HTERT RPE-1 (cell line): ENCODE results near the gene FRYL.

Experiments used
- in situ Hi-C: fragments of 300-500 bp; cut with MboI; formaldehyde crosslinking; loops from 4 replicates; pipeline ENCODE4 v1.14.3; 2020; ENCODE audit warnings: low sequenced_read_pairs

FRYL gene

DNA sequence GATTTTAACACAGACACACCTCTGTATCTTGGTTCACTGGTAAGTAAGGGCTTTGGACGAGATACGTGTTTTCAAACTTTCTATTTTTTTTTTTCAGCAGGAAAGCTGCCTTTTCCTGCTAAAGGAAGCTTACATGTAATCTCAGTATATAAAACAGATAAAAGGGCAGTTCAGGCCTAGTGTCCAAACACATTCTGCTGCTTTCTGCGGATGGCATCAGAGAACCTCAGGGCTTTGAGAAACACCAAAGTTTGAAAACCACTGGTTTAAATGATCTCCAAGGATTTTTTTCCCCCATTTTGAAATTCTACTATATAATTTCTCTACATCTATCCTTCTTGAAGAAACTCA is 214.1 kb downstream of the FRYL start:
- in situ Hi-C loops: no loop called here

DNA sequence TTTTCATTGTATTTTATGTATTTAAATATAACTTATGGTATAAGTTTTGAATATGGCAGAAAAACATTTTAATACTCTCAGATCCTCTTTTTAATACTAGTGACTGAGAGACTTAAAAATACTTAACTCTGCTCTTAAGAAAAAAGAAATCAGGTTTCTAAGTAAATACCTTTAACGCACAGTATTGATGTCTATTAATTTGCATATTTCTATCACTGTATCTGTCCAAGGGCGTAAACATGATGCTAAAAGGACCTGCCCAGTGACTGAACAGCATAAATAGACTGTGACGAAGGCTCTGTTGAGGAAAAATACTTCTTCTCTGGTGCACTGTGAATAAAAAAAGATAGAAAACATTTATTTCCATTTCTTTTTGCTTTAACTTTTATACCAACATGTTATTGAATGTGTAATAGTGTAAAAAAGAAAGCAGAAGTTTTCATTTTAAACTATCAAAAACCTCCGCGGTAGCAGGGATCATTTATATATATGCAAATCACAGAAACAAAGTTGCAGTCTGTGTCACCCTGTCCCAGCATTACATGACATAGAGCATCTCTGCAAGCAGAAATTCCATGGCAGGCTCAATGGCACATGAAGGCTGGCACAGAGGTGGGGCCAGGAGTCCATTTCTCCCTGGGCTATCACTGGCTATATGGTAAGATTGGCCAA is 214.6 kb downstream of the FRYL start:
- in situ Hi-C loops: no loop called here

DNA sequence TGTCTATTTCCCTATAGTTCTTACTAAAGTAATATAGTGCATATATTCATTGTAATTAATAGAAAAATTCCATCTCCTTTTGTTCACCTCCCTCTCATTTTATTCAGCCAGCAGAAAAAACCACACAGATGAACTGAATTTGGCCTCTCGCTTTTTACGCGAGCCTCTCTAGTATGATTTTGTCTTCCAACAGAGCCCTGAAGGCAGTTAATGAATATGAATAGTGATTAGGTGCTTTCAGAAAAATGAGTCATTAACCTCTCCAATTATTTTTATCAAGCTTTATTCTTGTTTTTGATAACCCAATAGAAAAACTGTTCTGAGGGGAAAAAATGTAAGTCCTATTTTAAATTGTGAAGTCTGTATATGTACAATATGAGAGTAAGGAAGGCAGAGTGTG is 215.9 kb downstream of the FRYL start:
- in situ Hi-C loops: no loop called here

DNA sequence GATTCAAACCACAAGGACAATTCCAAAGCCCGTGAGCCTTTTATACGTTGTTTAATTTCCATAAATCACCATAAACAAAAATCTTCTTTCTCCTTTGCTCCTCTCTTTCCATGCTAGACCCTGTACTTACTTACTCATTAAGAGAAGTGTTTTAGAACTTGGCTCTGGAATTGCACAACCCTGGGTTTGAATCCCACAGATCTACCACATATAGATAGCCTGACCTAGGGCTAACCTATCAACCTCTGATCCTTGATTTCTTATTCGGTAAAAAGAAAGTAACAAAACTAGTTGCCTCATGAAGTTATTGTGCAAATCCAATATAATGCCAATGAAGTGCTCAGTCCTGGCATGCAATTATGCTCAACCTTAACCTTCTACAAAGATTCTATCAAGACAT is 221.3 kb downstream of the FRYL start:
- in situ Hi-C loops: no loop called here

DNA sequence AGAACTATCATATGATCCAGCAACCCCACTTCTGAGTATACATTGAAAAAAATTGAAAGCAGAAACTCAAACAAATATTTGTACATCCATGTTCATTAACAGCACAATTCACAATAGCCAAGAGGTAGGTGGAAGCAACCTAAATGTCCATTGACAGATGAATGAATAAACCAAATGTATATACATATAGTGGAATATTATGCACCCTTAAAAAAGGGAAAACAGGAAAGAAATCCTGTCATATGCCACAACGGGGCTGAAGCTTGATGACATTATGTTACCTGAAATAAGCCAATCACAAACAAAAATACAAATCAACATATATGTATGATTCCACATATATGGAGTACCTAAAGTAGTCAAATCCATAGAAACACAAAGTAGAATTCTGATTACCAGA is 222.1 kb downstream of the FRYL start:
- in situ Hi-C loops: no loop called here

DNA sequence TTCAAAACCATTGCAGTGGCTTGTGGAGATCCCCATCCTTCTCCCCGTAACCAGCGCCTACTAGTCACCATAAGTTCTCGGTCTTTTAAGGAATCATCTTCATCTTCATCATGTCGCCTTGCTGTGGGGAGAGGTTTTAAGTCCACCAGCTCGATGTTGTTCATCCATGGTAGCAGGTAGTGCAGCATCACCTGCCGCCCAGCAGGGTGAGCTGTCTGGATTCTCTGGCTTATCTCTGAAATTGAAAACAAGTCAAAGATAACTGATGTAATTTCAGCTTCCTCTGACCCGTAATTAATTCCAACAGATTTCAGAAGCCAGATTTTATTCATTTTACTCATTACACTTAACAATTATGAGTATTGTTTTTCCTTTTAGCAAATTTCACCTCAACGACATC is 222.6 kb downstream of the FRYL start:
- in situ Hi-C loops: no loop called here

DNA sequence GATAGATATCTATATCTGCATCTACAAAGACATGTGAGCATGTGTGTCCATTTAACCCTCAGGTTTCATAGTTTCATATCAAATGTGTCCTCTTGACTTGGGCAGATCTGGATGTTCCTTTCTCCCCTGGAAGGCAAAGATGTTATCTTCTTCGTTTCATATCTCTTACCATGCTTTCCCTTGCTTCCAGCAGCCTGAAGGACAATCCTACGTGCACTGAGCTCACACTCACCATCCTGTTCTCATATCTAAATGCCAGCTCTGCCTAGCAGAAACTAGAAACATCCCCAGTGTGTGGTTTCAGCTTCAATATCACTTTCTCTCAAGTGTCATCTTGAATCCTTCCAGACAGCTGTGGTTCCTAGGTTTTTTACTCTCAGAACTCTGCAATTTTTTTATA is 223.8 kb downstream of the FRYL start:
- in situ Hi-C loops: no loop called here

DNA sequence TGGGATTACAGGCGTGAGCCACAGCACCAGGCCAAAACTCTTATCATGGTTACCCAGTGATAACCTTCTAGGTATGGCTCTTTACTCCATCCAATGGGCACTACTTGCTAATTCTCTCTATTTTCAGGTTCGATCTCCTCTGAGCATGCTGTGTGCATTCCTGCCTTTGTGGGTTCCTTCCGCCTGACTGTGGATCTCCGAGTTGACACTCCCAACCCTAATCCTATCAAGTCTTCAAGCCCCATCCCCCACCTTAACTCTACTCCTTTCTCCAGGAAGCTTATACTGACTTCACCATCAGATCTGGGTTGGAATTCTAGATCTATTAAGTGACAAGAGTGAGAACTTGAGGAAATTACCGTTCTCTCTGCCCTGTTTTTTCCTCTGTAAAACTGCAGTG is 225.5 kb downstream of the FRYL start:
- in situ Hi-C loops: no loop called here

DNA sequence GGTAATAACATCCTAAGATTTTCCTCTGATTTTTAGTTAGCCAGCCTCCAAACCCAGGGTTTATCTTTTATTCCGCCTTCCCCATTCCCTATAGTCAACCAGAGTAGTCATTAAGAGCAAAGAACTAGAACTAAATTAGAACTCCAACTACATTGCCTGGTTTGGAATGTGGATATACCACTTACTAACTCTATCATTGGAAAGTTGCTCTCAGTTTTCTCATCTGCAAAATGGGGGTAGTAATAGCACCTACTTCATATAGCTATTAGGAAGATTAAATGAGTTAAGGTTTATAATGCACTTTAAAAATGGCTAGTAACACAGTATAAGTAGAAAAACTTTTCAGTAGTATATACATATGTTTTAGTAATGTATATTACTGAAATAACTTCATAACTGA is 226.4 kb downstream of the FRYL start:
- in situ Hi-C loops: no loop called here

DNA sequence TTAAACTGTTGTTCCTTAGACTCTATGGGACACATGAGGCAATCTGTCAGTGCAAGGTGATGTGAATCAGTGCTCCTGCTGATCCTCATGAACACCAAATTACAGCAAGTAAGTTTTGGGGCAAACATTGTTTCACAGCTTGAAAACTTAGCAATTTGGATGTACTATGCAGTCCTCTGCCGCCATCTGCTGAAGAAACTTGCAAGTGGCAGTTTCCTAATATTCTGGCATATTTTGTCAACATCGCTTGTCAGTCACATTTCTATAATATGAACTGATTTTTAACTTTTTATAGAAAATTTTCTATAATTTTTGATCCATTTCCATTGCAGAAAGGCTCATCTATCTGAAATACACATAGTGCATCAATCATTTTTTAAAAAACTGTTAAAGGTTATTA is 233.7 kb downstream of the FRYL start:
- in situ Hi-C loops: no loop called here

DNA sequence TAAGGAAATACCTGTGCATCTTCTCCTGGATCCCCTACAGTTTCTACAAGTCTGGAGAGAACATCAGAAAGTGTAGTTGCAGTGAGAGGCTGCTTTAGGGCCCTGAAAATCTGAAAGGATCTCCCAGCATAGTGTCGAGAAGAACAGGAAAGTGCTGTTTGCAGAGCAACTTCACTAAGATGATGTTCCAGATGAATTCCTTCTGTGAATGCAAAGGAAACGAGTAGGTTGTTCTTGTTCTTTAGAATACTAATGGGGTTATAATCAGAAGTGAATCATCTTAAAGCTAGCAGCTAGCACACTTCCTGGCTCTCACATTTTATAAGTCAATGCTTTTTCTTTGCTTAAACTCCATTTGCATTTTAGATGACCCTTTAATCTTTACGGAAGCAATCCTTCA is 236.3 kb downstream of the FRYL start:
- in situ Hi-C loops: no loop called here

DNA sequence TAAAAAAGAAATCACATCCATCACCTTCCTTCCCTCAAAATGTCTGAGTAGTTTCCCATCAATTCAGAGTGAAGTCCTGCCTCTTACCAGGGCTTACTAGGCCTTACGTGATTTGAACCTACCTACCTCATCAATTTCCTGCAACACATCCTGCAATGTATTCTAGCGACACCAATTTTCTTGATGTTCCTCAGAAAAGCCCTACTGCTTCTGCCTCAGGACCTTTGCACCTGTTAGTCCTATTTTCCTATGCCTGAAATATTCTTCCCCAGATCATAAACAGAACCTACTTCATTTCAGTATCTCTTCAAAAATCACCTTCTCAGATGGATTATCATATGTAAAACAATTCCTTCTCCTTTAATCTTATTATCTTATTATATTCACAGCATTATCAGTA is 237.2 kb downstream of the FRYL start:
- in situ Hi-C loops: no loop called here

DNA sequence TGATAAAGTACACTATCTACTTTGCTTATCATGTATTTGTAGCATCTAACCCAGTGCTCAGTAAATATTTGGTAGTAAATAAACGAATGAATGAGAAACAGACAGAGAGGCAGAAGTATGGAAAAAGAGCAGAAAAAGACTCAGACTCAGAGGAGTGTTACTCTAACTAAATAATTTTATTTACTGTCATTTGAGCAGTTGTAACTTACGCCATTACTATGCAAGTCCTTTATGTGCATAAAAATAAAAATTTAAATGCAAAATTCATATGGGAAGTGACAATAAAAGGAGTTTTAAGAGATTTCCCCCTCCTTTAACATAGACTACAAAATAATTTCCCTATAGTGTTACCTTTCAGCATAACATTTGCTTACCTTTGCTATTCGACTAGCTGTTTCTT is 240.5 kb downstream of the FRYL start:
- in situ Hi-C loops: no loop called here

DNA sequence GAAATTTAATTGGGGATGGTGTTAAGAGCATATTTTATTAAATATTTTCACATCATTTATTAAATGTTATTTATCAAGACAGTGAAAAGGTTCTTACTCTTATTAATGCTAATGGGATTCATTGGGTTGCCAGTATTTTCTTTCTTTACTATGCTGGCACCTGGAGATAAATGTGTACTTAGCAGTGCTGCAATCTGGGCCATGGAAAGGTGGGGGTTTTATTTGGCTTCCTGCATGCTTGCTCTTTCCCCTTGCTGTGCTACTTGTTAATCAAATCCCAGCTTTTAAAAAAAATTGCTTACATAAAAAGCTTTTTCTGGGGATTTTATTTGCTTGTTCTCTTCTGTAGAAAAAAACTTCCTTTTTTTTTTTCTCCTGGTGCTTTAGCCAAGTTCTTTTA is 241.7 kb downstream of the FRYL start:
- in situ Hi-C loops: no loop called here

DNA sequence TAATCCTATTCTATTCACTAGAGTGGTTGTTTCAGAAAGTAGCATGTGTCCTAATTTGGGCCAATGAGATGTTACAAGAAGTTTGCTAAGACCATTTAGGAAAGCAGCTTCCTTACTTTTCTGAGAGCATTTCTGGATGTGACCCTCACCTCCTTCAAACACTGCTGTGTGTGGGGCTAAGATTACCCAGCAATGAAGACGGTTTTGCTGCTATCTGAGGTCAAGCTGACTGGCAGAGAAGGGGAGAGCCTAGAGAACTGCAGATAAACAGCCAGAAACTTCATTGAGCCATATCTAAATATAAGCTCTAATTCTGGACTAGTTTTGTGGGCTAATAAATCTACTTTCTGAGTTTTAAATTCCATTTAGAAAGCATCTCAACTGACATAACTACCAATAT is 253.7 kb downstream of the FRYL start:
- in situ Hi-C loops: no loop called here

DNA sequence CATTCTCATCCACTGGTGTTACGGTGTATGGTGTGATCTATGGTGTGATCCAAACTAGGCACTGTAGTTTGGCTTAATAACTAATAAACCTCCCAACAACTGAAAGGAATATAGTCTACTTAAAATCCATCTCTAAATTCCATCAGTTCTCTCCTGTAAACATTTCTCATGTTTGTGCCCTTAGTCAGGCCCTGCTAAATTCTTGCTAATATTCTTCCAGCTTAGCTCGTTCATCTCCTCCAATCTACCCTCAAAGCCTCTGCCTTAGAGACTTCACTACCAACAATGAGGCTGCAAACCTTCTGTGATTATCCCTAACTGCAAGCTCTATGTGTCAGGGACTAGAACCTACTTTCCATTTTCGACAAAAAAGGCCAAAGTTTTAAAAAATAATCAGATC is 261.9 kb downstream of the FRYL start:
- in situ Hi-C loops: no loop called here

DNA sequence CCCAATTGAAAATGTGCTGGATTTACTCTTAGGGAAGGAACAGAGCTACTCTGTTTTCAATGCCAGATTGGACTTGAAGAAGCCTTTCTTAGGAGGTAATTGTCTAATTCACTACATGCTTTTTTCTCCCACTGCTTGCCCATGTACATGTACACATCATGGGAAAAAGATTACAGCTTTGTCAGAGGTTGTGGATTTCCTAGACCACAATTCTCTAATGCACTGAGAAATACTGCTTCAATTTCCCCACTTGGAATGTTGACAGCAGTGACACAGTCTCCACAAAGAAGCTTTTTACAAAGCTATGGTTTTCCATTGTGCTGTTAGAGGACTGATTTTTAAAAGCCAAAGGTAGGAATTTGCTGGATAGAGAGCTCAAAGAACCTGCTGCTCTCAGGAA is 270.5 kb downstream of the FRYL start:
- in situ Hi-C loops: no loop called here

DNA sequence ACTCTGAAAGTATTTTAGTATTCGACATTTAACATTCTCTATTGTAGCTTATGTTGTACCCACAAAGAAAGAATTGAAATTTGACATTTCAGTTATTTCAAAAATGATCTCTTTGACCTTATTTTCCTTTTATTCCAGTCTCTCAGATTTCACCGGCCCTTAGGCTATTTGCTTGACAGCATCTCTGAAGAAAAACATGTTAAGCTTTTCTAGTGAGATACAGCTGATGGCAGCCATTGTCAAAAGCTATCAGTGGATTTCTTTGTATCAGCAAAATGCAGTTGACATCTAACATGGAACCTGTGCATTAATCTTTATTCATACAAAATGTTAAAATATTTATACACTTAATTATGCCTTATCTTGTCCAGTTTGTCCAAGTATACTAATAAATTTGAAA is 273.4 kb downstream of the FRYL start:
- in situ Hi-C loops: no loop called here

DNA sequence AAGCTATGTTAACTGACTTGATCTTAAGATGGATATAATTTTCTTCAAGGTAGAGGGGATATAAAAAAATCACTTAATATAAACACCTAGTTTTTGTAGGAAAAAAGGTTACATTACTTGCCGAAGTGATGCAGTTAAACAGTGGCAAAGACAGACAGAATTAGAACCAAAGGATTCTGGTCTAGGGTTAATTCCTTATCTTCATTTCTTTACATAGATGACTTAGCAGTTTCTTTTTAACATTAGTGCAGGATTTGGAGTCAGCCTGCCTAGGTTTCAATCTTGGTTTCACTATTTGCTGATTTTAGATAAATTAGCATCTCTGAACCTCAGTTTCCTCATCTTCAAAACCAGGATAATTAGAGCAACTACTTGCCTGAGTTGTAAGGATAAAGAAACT is 275.7 kb downstream of the FRYL start:
- in situ Hi-C loops: no loop called here

DNA sequence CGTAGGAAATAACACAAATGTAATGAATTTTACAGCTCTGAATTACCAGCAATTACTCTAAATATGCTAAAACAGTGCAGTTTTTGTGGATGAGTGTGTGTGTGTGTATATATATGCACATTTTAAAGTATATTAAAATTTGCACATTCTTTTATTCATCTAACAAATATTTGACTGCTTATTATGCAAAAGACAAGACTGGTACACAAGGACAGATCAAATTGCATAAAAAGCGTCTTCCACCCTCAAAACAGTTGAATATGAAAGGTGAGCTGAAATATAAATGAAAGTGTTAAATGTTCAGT is 276.1 kb downstream of the FRYL start:
- in situ Hi-C loops: no loop called here

DNA sequence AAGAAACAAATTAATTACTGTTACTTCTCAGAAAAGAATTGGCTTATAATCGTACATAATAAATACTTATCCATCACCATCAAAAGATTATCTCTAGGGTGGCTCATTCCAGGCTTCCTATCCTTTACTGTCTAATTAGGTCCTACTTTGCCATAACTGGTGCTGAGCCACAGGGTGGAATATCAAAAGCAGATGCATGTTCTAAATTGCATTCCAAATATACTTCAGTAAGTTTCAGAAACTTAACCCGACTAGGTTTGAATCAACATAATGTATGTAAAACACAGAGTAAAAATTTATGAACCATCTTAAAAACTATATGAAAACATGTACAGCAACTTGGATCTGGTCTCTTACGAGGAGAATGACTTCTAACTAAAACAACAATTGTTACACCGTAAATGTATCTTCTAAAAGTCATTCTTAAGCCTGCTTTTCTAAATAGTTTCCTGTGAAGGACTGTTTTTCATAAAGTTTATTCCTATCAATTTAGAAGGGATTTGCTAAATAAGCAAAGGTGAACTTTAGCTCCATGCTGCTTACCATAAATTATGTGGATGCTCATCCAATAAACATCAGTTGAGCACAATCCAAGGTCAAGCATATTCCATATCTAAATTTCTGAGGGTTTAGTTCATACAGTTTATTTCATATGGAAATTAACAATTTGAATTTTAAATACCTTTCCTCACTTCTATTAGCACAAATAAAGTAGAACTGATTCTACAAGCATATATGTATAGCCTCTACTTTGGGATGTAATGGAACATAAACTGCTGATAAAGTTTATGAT is 276.6 kb downstream of the FRYL start:
- in situ Hi-C loops: no loop called here

DNA sequence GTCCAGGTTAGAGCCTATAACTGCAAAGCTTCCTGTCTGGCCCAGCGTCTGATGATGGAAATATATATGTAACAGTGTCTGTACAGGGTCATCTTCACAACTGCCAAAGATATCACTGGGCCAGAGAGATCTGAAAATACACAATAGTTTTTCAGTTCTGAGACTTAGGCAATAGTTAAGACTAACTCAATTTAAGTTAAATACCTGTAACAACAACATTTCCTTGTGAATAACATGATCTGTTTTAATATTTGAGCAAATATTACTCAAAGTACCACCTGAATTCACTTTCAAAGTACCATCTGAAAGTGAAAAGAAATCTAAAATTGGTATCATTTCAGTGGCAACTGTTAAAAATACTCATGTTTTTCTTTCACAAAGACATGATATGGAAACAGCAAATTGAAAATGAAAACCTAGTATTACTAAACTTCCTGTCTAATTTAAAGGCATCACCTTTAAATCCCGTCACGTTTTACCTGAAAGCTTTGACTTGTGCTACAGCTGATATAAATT is 280.5 kb downstream of the FRYL start:
- in situ Hi-C loops: no loop called here

DNA sequence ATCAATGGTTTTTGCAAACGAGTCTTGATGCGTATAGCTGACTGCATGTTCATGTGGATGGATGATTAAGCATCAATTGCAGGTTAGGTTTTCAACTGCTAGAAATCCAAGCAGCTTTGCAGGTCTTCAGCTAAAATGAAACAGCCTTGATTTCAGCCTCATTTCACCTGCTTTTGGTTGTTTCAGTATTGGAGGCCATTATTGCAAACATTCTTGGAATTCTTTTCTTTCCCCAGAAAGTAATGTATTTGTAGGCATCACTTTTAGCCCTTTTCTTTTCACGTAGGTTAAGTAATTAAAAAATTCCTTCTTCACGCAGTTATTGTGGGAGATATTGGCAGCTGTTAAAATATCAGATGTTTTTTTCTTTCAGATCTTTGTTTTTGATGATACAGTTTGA is 281.2 kb downstream of the FRYL start:
- in situ Hi-C loops: no loop called here
